H9 (cell line): ENCODE data around the gene PRLH. TPM values are rescaled to one million over a fixed set of nuclear protein-coding genes. Genes with fewer than 3 reads are reported as not detected.

Source experiments
- DNase-seq: peaks from one replicate; pipeline ENCODE4 v3.0.0-alpha.2; 2017
- H2AFZ ChIP-seq: one replicate; pipeline ENCODE4 v1.6.1; 2013; ENCODE audit warnings: mild to moderate bottlenecking, low read length, control low read depth, moderate library complexity
- H2AK5ac ChIP-seq: 2 replicates; pipeline ENCODE4 v1.6.1; 2013; ENCODE audit warnings: low read length, control low read depth, mixed read lengths; ENCODE audit not compliant: insufficient read length
- H2BK120ac ChIP-seq: one replicate; pipeline ENCODE4 v1.6.1; 2013; ENCODE audit warnings: low read depth, mild to moderate bottlenecking, low read length, control low read depth, inconsistent platforms; ENCODE audit not compliant: poor library complexity, severe bottlenecking
- H2BK12ac ChIP-seq: 2 replicates; pipeline ENCODE4 v1.6.1; 2013; ENCODE audit warnings: low read length, control low read depth, mixed read lengths, low read depth; ENCODE audit not compliant: insufficient read length
- H2BK15ac ChIP-seq: 2 replicates; pipeline ENCODE4 v1.6.1; 2013; ENCODE audit warnings: low read depth, low read length, control low read depth
- H2BK20ac ChIP-seq: one replicate; pipeline ENCODE4 v1.6.1; 2013; ENCODE audit warnings: low read depth, mild to moderate bottlenecking, low read length, control low read depth, inconsistent platforms; ENCODE audit not compliant: poor library complexity, severe bottlenecking
- H2BK5ac ChIP-seq: 2 replicates; pipeline ENCODE4 v1.6.1; 2013; ENCODE audit warnings: low read length, control low read depth, mixed read lengths; ENCODE audit not compliant: insufficient read length
- H3K14ac ChIP-seq: 2 replicates; pipeline ENCODE4 v1.6.1; 2013; ENCODE audit warnings: low read length, control low read depth; ENCODE audit not compliant: insufficient read depth
- H3K18ac ChIP-seq: 2 replicates; pipeline ENCODE4 v1.6.1; 2013; ENCODE audit warnings: low read depth, mild to moderate bottlenecking, mixed read lengths, low read length, control low read depth; ENCODE audit not compliant: insufficient read length
- H3K23ac ChIP-seq: 2 replicates; pipeline ENCODE4 v1.6.1; 2013; ENCODE audit warnings: low read length, control low read depth, mixed read lengths, low read depth; ENCODE audit not compliant: insufficient read length
- H3K23me2 ChIP-seq: 2 replicates; pipeline ENCODE4 v1.6.1; 2013; ENCODE audit warnings: low read depth, mild to moderate bottlenecking, mixed read lengths, low read length, control low read depth; ENCODE audit not compliant: insufficient read length, poor library complexity, severe bottlenecking
- H3K27ac ChIP-seq: 2 replicates; pipeline ENCODE4 v1.5.1; 2013; ENCODE audit warnings: low read length, control low read depth, mixed read lengths, low read depth; ENCODE audit not compliant: insufficient read length
- H3K27me3 ChIP-seq: 2 replicates; pipeline ENCODE4 v1.6.1; 2013; ENCODE audit warnings: low read length, control low read depth, inconsistent platforms; ENCODE audit not compliant: insufficient read depth
- H3K4ac ChIP-seq: 2 replicates; pipeline ENCODE4 v1.6.1; 2013; ENCODE audit warnings: low read depth, mild to moderate bottlenecking, control low read depth, inconsistent platforms, low read length, moderate library complexity
- H3K4me1 ChIP-seq: 2 replicates; pipeline ENCODE4 v1.6.1; 2013; ENCODE audit warnings: low read length, control low read depth, inconsistent platforms; ENCODE audit not compliant: insufficient read depth
- H3K4me2 ChIP-seq: 2 replicates; pipeline ENCODE4 v1.6.1; 2013; ENCODE audit warnings: low read length, control low read depth, mixed read lengths; ENCODE audit not compliant: insufficient read length, insufficient read depth
- H3K56ac ChIP-seq: 2 replicates; pipeline ENCODE4 v1.6.1; 2013; ENCODE audit warnings: low read depth, mild to moderate bottlenecking, mixed read lengths, low read length, control low read depth; ENCODE audit not compliant: insufficient read length
- H3K79me1 ChIP-seq: 2 replicates; pipeline ENCODE4 v1.6.1; 2013; ENCODE audit warnings: low read depth, mild to moderate bottlenecking, moderate library complexity, low read length, control low read depth, inconsistent platforms; ENCODE audit not compliant: insufficient read depth, poor library complexity, severe bottlenecking
- H3K79me2 ChIP-seq: 2 replicates; pipeline ENCODE4 v1.6.1; 2013; ENCODE audit warnings: low read length, control low read depth, inconsistent platforms; ENCODE audit not compliant: insufficient read depth
- H3K9ac ChIP-seq: 2 replicates; pipeline ENCODE4 v1.6.1; 2013; ENCODE audit warnings: low read length, control low read depth, mixed read lengths; ENCODE audit not compliant: insufficient read length; ENCODE audit errors: extremely low read depth
- H3K9me3 ChIP-seq: one replicate; pipeline ENCODE4 v1.6.1; 2013; ENCODE audit warnings: low read depth, low read length, inconsistent platforms; ENCODE audit not compliant: control insufficient read depth
- H3T11ph ChIP-seq: one replicate; pipeline ENCODE4 v1.6.1; 2013; ENCODE audit warnings: mild to moderate bottlenecking, low read length, control low read depth, inconsistent platforms
- H4K20me1 ChIP-seq: one replicate; pipeline ENCODE4 v1.6.1; 2013; ENCODE audit not compliant: control insufficient read depth, insufficient read length, insufficient read depth
- H4K5ac ChIP-seq: 2 replicates; pipeline ENCODE4 v1.6.1; 2013; ENCODE audit warnings: low read depth, mild to moderate bottlenecking, mixed read lengths, low read length, control low read depth; ENCODE audit not compliant: insufficient read length
- H4K8ac ChIP-seq: replicated peaks from 2 replicates; pipeline ENCODE4 v1.6.1; 2013; ENCODE audit warnings: low read length, control low read depth, mixed read lengths, low read depth; ENCODE audit not compliant: insufficient read length
- H4K91ac ChIP-seq: 2 replicates; pipeline ENCODE4 v1.6.1; 2013; ENCODE audit warnings: low read depth, mild to moderate bottlenecking, moderate library complexity, mixed read lengths, low read length, control low read depth; ENCODE audit not compliant: insufficient read length
- H3K27ac Mint-ChIP-seq, 3 experiments: 2 replicates in 2 of 3; 3 replicates in 1 of 3; pipeline ENCODE4 v1.8.0; 2020 to 2021; ENCODE audit warnings: mixed read lengths in 3 of 3, mild to moderate bottlenecking in 1 of 3, moderate library complexity in 1 of 3
- H3K27me3 Mint-ChIP-seq: 2 replicates; pipeline ENCODE4 v1.8.0; 2021; ENCODE audit warnings: low read depth, mild to moderate bottlenecking, moderate library complexity, mixed read lengths
- H3K36me3 Mint-ChIP-seq, 3 experiments: 2 replicates in 2 of 3; 3 replicates in 1 of 3; pipeline ENCODE4 v1.8.0; 2020 to 2021; ENCODE audit warnings: low read depth in 3 of 3, mixed read lengths in 3 of 3; ENCODE audit not compliant: insufficient read depth in 1 of 3
- H3K4me1 Mint-ChIP-seq, 2 experiments: 2 replicates each; pipeline ENCODE4 v1.8.0; 2020; ENCODE audit warnings: mixed read lengths in 2 of 2
- H3K4me3 Mint-ChIP-seq, 2 experiments: 2 replicates in 1 of 2; 3 replicates in 1 of 2; pipeline ENCODE4 v1.8.0; 2020 to 2021; ENCODE audit warnings: mild to moderate bottlenecking in 2 of 2, mixed read lengths in 2 of 2, moderate library complexity in 1 of 2
- H3K9me3 Mint-ChIP-seq, 2 experiments: 2 replicates in 1 of 2; 3 replicates in 1 of 2; pipeline ENCODE4 v1.8.0; 2020; ENCODE audit warnings: mild to moderate bottlenecking in 2 of 2, mixed read lengths in 2 of 2, moderate library complexity in 1 of 2
- CTCF ChIP-seq: fragments of 200-600 bp; sonication (generic); conservative IDR thresholded peaks from 3 replicates; pipeline ENCODE4 v1.8.0; 2021; ENCODE audit warnings: antibody characterized with exemption, mild to moderate bottlenecking
- WGBS: extraction: QIAGEN DNeasy Blood & Tissue Kit; methylation state at CpG from one replicate; pipeline ENCODE4 v1.1.7; 2013; ENCODE audit warnings: missing lambda C conversion rate, low lambda C conversion rate, mixed read lengths; ENCODE audit not compliant: insufficient read length; ENCODE audit errors: extremely low coverage; 5-methylcytosine and 5-hydroxymethylcytosine counted together
- total RNA-seq: library from RNA; stranded (reverse); gene quantifications from 2 replicates; pipeline ENCODE4 v1.2.1, GENCODE V29; 2021

Gene PRLH
- total RNA-seq, 1 experiment from 2014 or later, result not detected

GRCh38 chr2:237541243-237541642 is 25.1 kb upstream of the PRLH start:
- no peak overlapping the region for H3K4me3 Mint-ChIP-seq
- no peak overlapping the region for H3K27ac Mint-ChIP-seq
- TF ChIP-seq CTCF, result no peak

More at GRCh38 chr2:237541243-237541642, 25.1 kb upstream of the PRLH start:
- WGBS, result no CpG with 5 or more reads among the region's 5 CpGs
- no peak overlapping the region for H3K14ac ChIP-seq
- no peaks in the 10 kb centered on the region for H4K20me1 ChIP-seq
- H2AFZ ChIP-seq, result no peak overlapping the region
- H4K91ac ChIP-seq, result no peak overlapping the region
- no peak overlapping the region for H4K8ac ChIP-seq
- no peak overlapping the region for H2AK5ac ChIP-seq
- H3K9me3 Mint-ChIP-seq, result peaks cover 0 to 3% of the 10 kb centered on the region in 2 experiments; a peak in 2 of 5 replicates
- H3T11ph ChIP-seq, result no peak overlapping the region
- no peaks in the 10 kb centered on the region for H3K23me2 ChIP-seq
- H4K5ac ChIP-seq, result no peak overlapping the region
- H2BK20ac ChIP-seq, result no peak overlapping the region
- no peak overlapping the region for H2BK15ac ChIP-seq
- no peaks in the 10 kb centered on the region; the same call in 1 of the 2 replicates for H3K4me1 ChIP-seq
- H3K4ac ChIP-seq, result no peak overlapping the region
- no peaks in the 10 kb centered on the region; the same call in none of the 2 replicates for H3K27me3 Mint-ChIP-seq
- no peak overlapping the region for H3K56ac ChIP-seq
- no peak overlapping the region for H3K27ac ChIP-seq
- H2BK120ac ChIP-seq, result no peak overlapping the region
- no peaks in the 10 kb centered on the region for H3K9me3 ChIP-seq
- no peaks in the 10 kb centered on the region for H3K79me2 ChIP-seq
- peaks cover 3 to 6% of the 10 kb centered on the region in 2 experiments; a peak in 1 of 4 replicates for H3K4me1 Mint-ChIP-seq
- no peak overlapping the region for H3K23ac ChIP-seq
- H3K18ac ChIP-seq, result no peak overlapping the region
- H2BK12ac ChIP-seq, result no peak overlapping the region
- H3K4me2 ChIP-seq, result no peak overlapping the region
- DNase-seq, result no peak
- no peak overlapping the region for H3K9ac ChIP-seq
- H3K79me1 ChIP-seq, result no peaks in the 10 kb centered on the region
- H3K36me3 Mint-ChIP-seq, result no peaks in the 10 kb centered on the region; a peak in 1 of 7 replicates
- H3K27me3 ChIP-seq, result no peaks in the 10 kb centered on the region
- no peak overlapping the region for H2BK5ac ChIP-seq
